Mesenchymal stem cell (in vitro differentiated cells and primary cell): ENCODE data around the gene LARP1B.

Source experiments
- DNase-seq: peaks from one replicate; pipeline ENCODE4 v3.0.0-alpha.2; 2013
- H2AFZ ChIP-seq: one replicate; pipeline ENCODE4 v1.6.1; 2013; ENCODE audit warnings: low read depth, mild to moderate bottlenecking, control low read depth, inconsistent platforms, low read length, moderate library complexity
- H2AK5ac ChIP-seq: 2 replicates; pipeline ENCODE4 v1.6.1; 2013; ENCODE audit warnings: low read length, moderate library complexity, mild to moderate bottlenecking, inconsistent platforms; ENCODE audit not compliant: severe bottlenecking
- H2BK120ac ChIP-seq: one replicate; pipeline ENCODE4 v1.6.1; 2013; ENCODE audit warnings: low read depth, mild to moderate bottlenecking, inconsistent platforms, low read length, moderate library complexity
- H2BK12ac ChIP-seq, 2 experiments: one replicate each; pipeline ENCODE4 v1.6.1; 2013; ENCODE audit warnings: inconsistent platforms in 2 of 2, low read length in 2 of 2, mild to moderate bottlenecking in 2 of 2, moderate library complexity in 2 of 2, control low read depth in 1 of 2
- H2BK15ac ChIP-seq: one replicate; pipeline ENCODE4 v1.6.1; 2013; ENCODE audit warnings: mild to moderate bottlenecking, low read depth, inconsistent platforms; ENCODE audit not compliant: poor library complexity, severe bottlenecking
- H2BK5ac ChIP-seq: 2 replicates; pipeline ENCODE4 v1.6.1; 2013; ENCODE audit warnings: low read depth, mild to moderate bottlenecking, low read length, control low read depth, inconsistent platforms; ENCODE audit not compliant: poor library complexity, severe bottlenecking
- H3K14ac ChIP-seq, 2 experiments: one replicate each; pipeline ENCODE4 v1.6.1; 2013; ENCODE audit warnings: inconsistent platforms in 2 of 2, low read length in 2 of 2, control low read depth in 1 of 2, mild to moderate bottlenecking in 1 of 2, moderate library complexity in 1 of 2
- H3K18ac ChIP-seq, 2 experiments: one replicate each; pipeline ENCODE4 v1.6.1; 2013; ENCODE audit warnings: inconsistent platforms in 2 of 2, low read length in 2 of 2, control low read depth in 1 of 2, low read depth in 1 of 2, mild to moderate bottlenecking in 1 of 2
- H3K23ac ChIP-seq, 2 experiments: one replicate each; pipeline ENCODE4 v1.6.1; 2013; ENCODE audit warnings: inconsistent platforms in 2 of 2, low read length in 2 of 2, mild to moderate bottlenecking in 2 of 2, moderate library complexity in 2 of 2, control low read depth in 1 of 2
- H3K27ac ChIP-seq: 2 replicates; pipeline ENCODE4 v1.5.1; 2013; ENCODE audit warnings: mild to moderate bottlenecking, moderate library complexity, low read length, control low read depth, inconsistent platforms; ENCODE audit not compliant: poor library complexity, severe bottlenecking
- H3K27me3 ChIP-seq, 2 experiments: 2 replicates each; pipeline versions ENCODE4 v1.6.1 to v1.7.0; 2013; ENCODE audit warnings: low read length in 2 of 2, mild to moderate bottlenecking in 2 of 2, moderate library complexity in 2 of 2, control low read depth in 1 of 2, inconsistent platforms in 1 of 2; ENCODE audit not compliant: control insufficient read depth in 1 of 2, insufficient read depth in 1 of 2
- H3K36me3 ChIP-seq, 2 experiments: 2 replicates each; pipeline versions ENCODE4 v1.6.1 to v1.7.0; 2013; ENCODE audit warnings: low read length in 2 of 2, control low read depth in 1 of 2, inconsistent platforms in 1 of 2, low read depth in 1 of 2, mild to moderate bottlenecking in 1 of 2; ENCODE audit not compliant: insufficient read depth in 2 of 2, control insufficient read depth in 1 of 2
- H3K4ac ChIP-seq, 2 experiments: one replicate each; pipeline ENCODE4 v1.6.1; 2013; ENCODE audit warnings: inconsistent platforms in 2 of 2, low read length in 2 of 2, mild to moderate bottlenecking in 2 of 2, moderate library complexity in 2 of 2, control low read depth in 1 of 2, low read depth in 1 of 2
- H3K4me1 ChIP-seq: 2 replicates; pipeline ENCODE4 v1.6.1; 2013; ENCODE audit warnings: low read depth, low read length, control low read depth; ENCODE audit not compliant: control insufficient read depth, insufficient read depth
- H3K4me2 ChIP-seq: 2 replicates; pipeline ENCODE4 v1.6.1; 2013; ENCODE audit warnings: low read length, mild to moderate bottlenecking, inconsistent platforms; ENCODE audit not compliant: poor library complexity, severe bottlenecking
- H3K4me3 ChIP-seq, 2 experiments: 2 replicates each; pipeline versions ENCODE4 v1.5.1 to v1.7.0; 2013; ENCODE audit warnings: low read length in 2 of 2, mild to moderate bottlenecking in 2 of 2, control low read depth in 1 of 2, low read depth in 1 of 2; ENCODE audit not compliant: insufficient read depth in 1 of 2
- H3K79me1 ChIP-seq: replicated peaks from 2 replicates; pipeline ENCODE4 v1.6.1; 2013; ENCODE audit warnings: mild to moderate bottlenecking, control low read depth, low read length, inconsistent platforms; ENCODE audit not compliant: poor library complexity, severe bottlenecking
- H3K9ac ChIP-seq: 2 replicates; pipeline ENCODE4 v1.7.0; 2013; ENCODE audit warnings: mild to moderate bottlenecking, low read length, moderate library complexity
- H3K9me3 ChIP-seq: 2 replicates; pipeline ENCODE4 v1.7.0; 2013; ENCODE audit warnings: mild to moderate bottlenecking, low read length; ENCODE audit not compliant: control insufficient read depth
- H4K8ac ChIP-seq: one replicate; pipeline ENCODE4 v1.6.1; 2013; ENCODE audit warnings: inconsistent platforms, mild to moderate bottlenecking, low read length, moderate library complexity
- H4K91ac ChIP-seq: one replicate; pipeline ENCODE4 v1.6.1; 2013; ENCODE audit warnings: mild to moderate bottlenecking, low read length, inconsistent platforms
- WGBS: methylation state at CpG from one replicate; pipeline ENCODE4 v1.1.7; 2013; ENCODE audit warnings: mixed read lengths; 5-methylcytosine and 5-hydroxymethylcytosine counted together

LARP1B gene

GRCh38 chr4:128134925-128135324 is 73.8 kb downstream of the LARP1B start:
- Histone ChIP-seq H3K4me3 (no peak overlapping the region), H3K23ac (no peak overlapping the region), H3K79me1 (peaks cover 5% of the 10 kb centered on the region), H3K4ac (no peak overlapping the region), H3K4me2 (no peak overlapping the region), H4K8ac (no peak overlapping the region), H3K18ac (no peak overlapping the region), H3K9me3 (peaks cover 4% of the 10 kb centered on the region), H2AK5ac (no peak overlapping the region), H2AFZ (no peak overlapping the region), H2BK120ac (no peak overlapping the region), H3K14ac (no peak overlapping the region), H3K36me3 (peaks cover 2 to 3% of the 10 kb centered on the region in 2 experiments), H3K27me3 (no peaks in the 10 kb centered on the region), H2BK5ac (no peak overlapping the region), H3K9ac (no peak overlapping the region), H4K91ac (no peak overlapping the region), H3K27ac (no peak overlapping the region), H3K4me1 (no peaks in the 10 kb centered on the region), H2BK12ac (no peak overlapping the region), H2BK15ac (no peak overlapping the region)
- WGBS: no CpG with 5 or more reads among the region's 6 CpGs
- no peak for DNase-seq

GRCh38 chr4:128135391-128135790 is 74.3 kb downstream of the LARP1B start:
- Histone ChIP-seq H3K14ac (no peak overlapping the region), H3K23ac (no peak overlapping the region)

GRCh38 chr4:128141866-128142265 is 80.8 kb downstream of the LARP1B start:
- Histone ChIP-seq H3K36me3 (peaks cover 6 to 15% of the 10 kb centered on the region in 2 experiments), H4K8ac (no peak overlapping the region), H3K4me3 (no peak overlapping the region), H3K23ac (no peak overlapping the region), H3K9me3 (peaks cover 8% of the 10 kb centered on the region), H2AK5ac (no peak overlapping the region), H3K14ac (no peak overlapping the region), H3K27me3 (no peaks in the 10 kb centered on the region), H3K4me1 (peaks cover 2% of the 10 kb centered on the region), H3K27ac (no peak overlapping the region), H4K91ac (no peak overlapping the region), H3K4me2 (no peak overlapping the region), H3K4ac (no peak overlapping the region), H3K18ac (no peak overlapping the region), H3K79me1 (peaks cover 10% of the 10 kb centered on the region), H2BK15ac (no peak overlapping the region), H2BK5ac (no peak overlapping the region), H2BK120ac (no peak overlapping the region), H2BK12ac (no peak overlapping the region), H3K9ac (no peak overlapping the region), H2AFZ (no peak overlapping the region)
- DNase-seq: no peak

More at GRCh38 chr4:128135391-128135790, 74.3 kb downstream of the LARP1B start:
- no peak for DNase-seq
- no peak overlapping the region for H2AFZ ChIP-seq
- H3K4me1 ChIP-seq: no peaks in the 10 kb centered on the region
- H2BK15ac ChIP-seq: no peak overlapping the region
- H3K18ac ChIP-seq: no peak overlapping the region
- peaks cover 5% of the 10 kb centered on the region for H3K79me1 ChIP-seq
- H4K91ac ChIP-seq: no peak overlapping the region
- H3K4ac ChIP-seq: no peak overlapping the region
- 92% methylated on average over 2 of the region's 3 CpGs for WGBS
- peaks cover 2 to 3% of the 10 kb centered on the region in 2 experiments for H3K36me3 ChIP-seq
- H3K4me3 ChIP-seq: no peak overlapping the region
- no peak overlapping the region for H3K4me2 ChIP-seq
- no peak overlapping the region for H4K8ac ChIP-seq
- H2BK120ac ChIP-seq: no peak overlapping the region
- no peak overlapping the region for H3K9ac ChIP-seq
- no peaks in the 10 kb centered on the region for H3K27me3 ChIP-seq
- no peak overlapping the region for H2AK5ac ChIP-seq
- H2BK12ac ChIP-seq: no peak overlapping the region
- H3K9me3 ChIP-seq: peaks cover 4% of the 10 kb centered on the region
- no peak overlapping the region for H3K27ac ChIP-seq
- no peak overlapping the region for H2BK5ac ChIP-seq

GRCh38 chr4:128145727-128146126 is 84.6 kb downstream of the LARP1B start:
- WGBS: no CpG with 5 or more reads among the region's 2 CpGs

More at GRCh38 chr4:128145727-128146126, 84.6 kb downstream of the LARP1B start:
- no peak overlapping the region for H2BK12ac ChIP-seq
- H4K8ac ChIP-seq: no peak overlapping the region
- no peak overlapping the region for H4K91ac ChIP-seq
- no peak overlapping the region for H3K4me3 ChIP-seq
- no peak overlapping the region for H3K14ac ChIP-seq
- H2AFZ ChIP-seq: no peak overlapping the region
- H3K23ac ChIP-seq: no peak overlapping the region
- H2BK5ac ChIP-seq: no peak overlapping the region
- peaks cover 11% of the 10 kb centered on the region for H3K79me1 ChIP-seq
- no peak overlapping the region for H3K4ac ChIP-seq
- H3K27me3 ChIP-seq: no peaks in the 10 kb centered on the region
- H3K18ac ChIP-seq: no peak overlapping the region
- no peak overlapping the region for H2BK120ac ChIP-seq
- H3K4me1 ChIP-seq: peaks cover 2% of the 10 kb centered on the region
- peaks cover 6 to 15% of the 10 kb centered on the region in 2 experiments for H3K36me3 ChIP-seq
- H2BK15ac ChIP-seq: no peak overlapping the region
- H3K9ac ChIP-seq: no peak overlapping the region
- no peak overlapping the region for H3K27ac ChIP-seq
- H3K9me3 ChIP-seq: peaks cover 8% of the 10 kb centered on the region
- no peak overlapping the region for H2AK5ac ChIP-seq
- H3K4me2 ChIP-seq: no peak overlapping the region
- DNase-seq: no peak
